Erythroblast (primary cell): ENCODE results near the gene STAT1.

ENCODE experiments used
- GATA1 ChIP-seq: IDR thresholded peaks from 2 replicates; pipeline ENCODE4 v1.6.1; 2011; ENCODE audit warnings: low read depth, mild to moderate bottlenecking, control low read depth, low read length, moderate library complexity
- POLR2A ChIP-seq: IDR thresholded peaks from 2 replicates; pipeline ENCODE4 v1.6.1; 2011; ENCODE audit warnings: mild to moderate bottlenecking, low read length

DNA sequence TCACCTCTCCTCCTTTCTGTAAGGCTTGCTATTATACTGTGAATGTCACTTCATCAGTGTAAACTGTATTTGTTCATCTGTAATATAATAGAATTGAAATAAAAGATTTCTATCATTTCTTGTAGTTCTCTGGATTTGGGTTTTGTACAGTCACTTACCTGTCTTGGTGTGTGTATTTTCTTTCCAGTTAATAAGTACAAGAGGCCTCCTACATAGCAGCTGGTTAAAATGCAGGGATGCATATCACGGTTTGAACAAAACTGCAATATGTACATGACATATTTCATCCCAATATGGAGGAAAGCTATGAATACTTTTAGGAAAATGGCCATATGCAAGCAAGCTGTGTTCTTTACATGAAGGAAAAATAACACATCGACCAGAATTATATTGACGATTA lies 5.4 kb upstream of the STAT1 start:
- TF ChIP-seq POLR2A (no peak), GATA1 (no peak)
